Naive thymus-derived CD4-positive, alpha-beta T cell (primary cell): ENCODE measurements around the gene FARP1. TPM values are rescaled to one million over a fixed set of nuclear protein-coding genes. Genes with fewer than 3 reads are reported as not detected.
A peak's percentile ranks its signal among the peaks of the same experiment; 100 is the strongest.

ENCODE experiments used
- ATAC-seq: fragments of 150-1000 bp; cut with Tn5 transposase; 2 replicates; pipeline ENCODE4 v1.10.0; 2021; ENCODE audit warnings: mild to moderate bottlenecking, moderate library complexity
- CTCF ChIA-PET: fragments of 350-600 bp; sonication (Branson Sonifier 250); formaldehyde crosslinking; loops from one replicate; lab custom pipeline; 2021; ENCODE audit warnings: antibody characterized with exemption; lab: Charles Lee
- POLR2A ChIA-PET: fragments of 350-600 bp; sonication (Branson Sonifier 250); formaldehyde crosslinking; loops from one replicate; lab custom pipeline; 2021; ENCODE audit warnings: antibody characterized with exemption, inconsistent platforms; lab: Charles Lee
- DNase-seq, 9 donors: peaks; one replicate each; pipeline versions ENCODE4 v3.0.0 to v3.0.0-alpha.2; 2020 to 2022; ENCODE audit warnings: mixed read lengths in 1 of 9
- H3K27ac ChIP-seq: one replicate; pipeline ENCODE4 v1.7.0; 2013; ENCODE audit warnings: mild to moderate bottlenecking, low read depth, low read length, moderate library complexity
- H3K27me3 ChIP-seq, 2 donors: one replicate each; pipeline ENCODE4 v1.7.0; 2013; ENCODE audit warnings: low read length in 2 of 2, mild to moderate bottlenecking in 2 of 2, moderate library complexity in 2 of 2; ENCODE audit not compliant: control insufficient read depth in 2 of 2, insufficient read depth in 2 of 2
- H3K36me3 ChIP-seq, 3 experiments: 1 replicate in 2 of 3; 2 replicates in 1 of 3; pipeline ENCODE4 v1.7.0; 2013; ENCODE audit warnings: low read length in 3 of 3, mild to moderate bottlenecking in 3 of 3, moderate library complexity in 1 of 3; ENCODE audit not compliant: insufficient read depth in 3 of 3, control insufficient read depth in 2 of 3
- H3K4me1 ChIP-seq, 2 donors: one replicate each; pipeline ENCODE4 v1.7.0; 2013; ENCODE audit warnings: low read length in 2 of 2, mild to moderate bottlenecking in 2 of 2, moderate library complexity in 1 of 2; ENCODE audit not compliant: control insufficient read depth in 2 of 2, insufficient read depth in 2 of 2
- H3K4me3 ChIP-seq: 2 replicates; pipeline ENCODE4 v1.7.0; 2013; ENCODE audit warnings: mild to moderate bottlenecking, low read length
- H3K9me3 ChIP-seq, 3 experiments: 1 replicate in 2 of 3; 2 replicates in 1 of 3; pipeline ENCODE4 v1.7.0; 2013; ENCODE audit warnings: low read length in 3 of 3; ENCODE audit not compliant: control insufficient read depth in 2 of 3
- H3K27ac Mint-ChIP-seq, 9 donors: one replicate each; pipeline ENCODE4 v1.8.0; 2020 to 2022; ENCODE audit warnings: mixed read lengths in 9 of 9, mild to moderate bottlenecking in 8 of 9, moderate library complexity in 5 of 9, inconsistent platforms in 2 of 9
- H3K27me3 Mint-ChIP-seq, 5 donors: one replicate each; pipeline ENCODE4 v1.8.0; 2021 to 2022; ENCODE audit warnings: mixed read lengths in 5 of 5, mild to moderate bottlenecking in 1 of 5
- H3K36me3 Mint-ChIP-seq, 5 donors: one replicate each; pipeline ENCODE4 v1.8.0; 2020 to 2022; ENCODE audit warnings: mixed read lengths in 5 of 5, mild to moderate bottlenecking in 3 of 5, inconsistent platforms in 1 of 5
- H3K4me1 Mint-ChIP-seq, 7 donors: one replicate each; pipeline ENCODE4 v1.8.0; 2020 to 2022; ENCODE audit warnings: mixed read lengths in 7 of 7, mild to moderate bottlenecking in 3 of 7, inconsistent platforms in 1 of 7
- H3K4me3 Mint-ChIP-seq, 10 donors: one replicate each; pipeline ENCODE4 v1.8.0; 2020 to 2022; ENCODE audit warnings: mild to moderate bottlenecking in 10 of 10, mixed read lengths in 10 of 10, moderate library complexity in 6 of 10, inconsistent platforms in 2 of 10
- H3K9me3 Mint-ChIP-seq, 11 donors: one replicate each; pipeline ENCODE4 v1.8.0; 2020 to 2022; ENCODE audit warnings: mixed read lengths in 11 of 11, mild to moderate bottlenecking in 4 of 11, inconsistent platforms in 1 of 11, moderate library complexity in 1 of 11
- intact Hi-C, 2 donors: fragments of 100-400 bp; cut with micrococcal nuclease; formaldehyde crosslinking; loops; one replicate each; pipeline ENCODE4 v1.15.1; 2023
- polyA plus RNA-seq, 2 donors: library from polyadenylated mRNA; unstranded; fragments of 300-500 nt; fragmentation: Illumina TruSeq; gene quantifications; one replicate each; pipeline ENCODE4 v1.2.3, GENCODE V29; 2021
- total RNA-seq, 6 experiments: library from RNA in 5 of 6; stranded (reverse) in 5 of 6; gene quantifications; 1 replicate in 5 of 6; 2 replicates in 1 of 6; pipeline ENCODE4 v1.2.3 and lab custom pipeline; 2021 to 2026

Gene FARP1
- total and polyA plus RNA-seq, 7 experiments from 2014 or later = 0.19 to 1.1 (median 0.60) TPM

DNA sequence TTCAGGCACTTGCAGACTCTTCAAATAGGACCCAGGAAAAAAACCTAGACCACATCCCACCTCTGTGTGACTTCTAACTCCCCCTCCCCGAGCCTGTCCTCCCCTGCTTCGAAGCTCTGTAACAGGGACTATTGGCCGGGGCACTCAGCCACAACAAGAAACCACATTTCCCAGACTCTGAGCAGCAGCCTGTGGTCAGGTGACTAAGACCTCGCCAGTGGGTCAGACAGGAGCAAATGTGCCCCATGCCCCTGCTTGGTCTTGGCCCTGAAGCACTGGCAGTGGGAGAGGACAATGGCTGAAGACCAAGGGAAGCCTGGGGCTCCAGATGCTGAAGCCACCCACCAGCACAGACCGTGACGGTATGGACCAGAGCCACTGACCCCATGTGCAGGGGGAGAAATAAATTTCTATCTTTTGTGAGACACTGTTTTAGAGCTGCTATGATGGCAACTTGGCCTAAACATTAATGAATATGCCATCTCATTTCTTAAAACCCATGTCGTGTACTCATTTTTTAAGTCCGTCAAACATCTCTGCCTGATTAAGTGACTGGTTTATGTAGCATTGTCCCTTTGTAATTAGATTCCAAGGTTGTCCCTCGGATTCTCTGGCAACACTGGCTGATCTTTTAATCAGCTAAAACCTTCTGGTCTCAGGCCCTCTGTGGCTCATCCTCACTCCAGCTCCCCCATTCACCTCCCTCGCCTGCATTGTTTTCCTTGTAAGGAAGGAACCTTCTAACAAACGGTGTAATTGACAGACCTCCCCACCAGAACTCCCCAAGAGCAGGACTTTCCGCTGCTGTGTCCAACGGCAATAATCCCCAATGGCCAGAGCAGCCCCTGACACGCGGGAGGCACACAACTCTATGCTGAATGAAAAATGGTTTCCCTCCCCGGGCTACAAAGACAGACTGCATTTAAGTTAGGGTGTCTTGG lies 335.6 kb downstream of the FARP1 start:
- Mint-ChIP-seq H3K4me3 (peak overlapping the region in 9 of 10 donors; percentile 41 to 76 (median 52)), H3K9me3 (no peaks in the 10 kb centered on the region), H3K36me3 (peaks cover under 1 to 28% (median 23%) of the 10 kb centered on the region in 5 donors), H3K27me3 (no peaks in the 10 kb centered on the region), H3K27ac (peak overlapping the region; percentile 58 to 94 (median 84)), H3K4me1 (peaks cover 49 to 73% (median 59%) of the 10 kb centered on the region in 7 donors)
- Histone ChIP-seq H3K27ac (no peak overlapping the region), H3K36me3 (peaks cover 0 to 29% (median 6%) of the 10 kb centered on the region in 3 experiments), H3K9me3 (no peaks in the 10 kb centered on the region), H3K27me3 (no peaks in the 10 kb centered on the region), H3K4me1 (peaks cover 36 to 44% of the 10 kb centered on the region in 2 donors), H3K4me3 (no peak overlapping the region)
- POLR2A ChIA-PET = interaction anchor here (0.6 kb wide), 1 partner anchor 33 kb away, joined by 3 read pairs; no protein-coding TSS in a partner anchor
- intact Hi-C loops = loop anchor here in 1 of 2 donors (10.0 kb wide), 1 partner anchor 504 kb away; no protein-coding TSS in a partner anchor
- CTCF ChIA-PET = interaction anchor here (1.5 kb wide), 1 partner anchor 12 kb away, joined by 5 read pairs; no protein-coding TSS in a partner anchor
- DNase-seq (peak in 1 of 9 donors; percentile 34), ATAC-seq (no peak)

- no peak overlapping the region for H3K27ac ChIP-seq
- Mint-ChIP-seq H3K4me1 (peaks cover 57 to 81% (median 65%) of the 10 kb centered on the region in 7 donors), H3K27me3 (no peaks in the 10 kb centered on the region), H3K36me3 (peaks cover 0 to 22% (median 14%) of the 10 kb centered on the region in 5 donors), H3K9me3 (peaks cover 0 to 1% (median 0%) of the 10 kb centered on the region in 11 donors), H3K27ac (peak overlapping the region in 5 of 9 donors; percentile 32 to 84 (median 82)), H3K4me3 (peak overlapping the region in 1 of 10 donors; percentile 76)
- no peaks in the 10 kb centered on the region for H3K9me3 ChIP-seq
- H3K27me3 ChIP-seq = no peaks in the 10 kb centered on the region
- peaks cover 0 to 18% (median 2%) of the 10 kb centered on the region in 3 experiments for H3K36me3 ChIP-seq
- ATAC-seq (no peak), DNase-seq (no peak)
- no peak overlapping the region for H3K4me3 ChIP-seq
- POLR2A ChIA-PET = interaction anchor here (0.6 kb wide), 1 partner anchor 34 kb away, joined by 3 read pairs; no protein-coding TSS in a partner anchor
- peaks cover 41 to 48% of the 10 kb centered on the region in 2 donors for H3K4me1 ChIP-seq
- intact Hi-C loops = loop anchor here in 1 of 2 donors (10.0 kb wide), 1 partner anchor 505 kb away; no protein-coding TSS in a partner anchor
- CTCF ChIA-PET = interaction anchor here (1.5 kb wide), 1 partner anchor 11 kb away, joined by 5 read pairs; no protein-coding TSS in a partner anchor
Measured at GRCh38 chr13:98479496-98480003, 336.7 kb downstream of the FARP1 start.

- ChIA-PET CTCF (no interaction called here), POLR2A (interaction anchor here (0.6 kb wide), 1 partner anchor 487 kb away, joined by 3 read pairs; no protein-coding TSS in a partner anchor)
- no peak overlapping the region for H3K4me3 ChIP-seq
- H3K9me3 Mint-ChIP-seq = peaks cover 0 to 1% (median 0%) of the 10 kb centered on the region in 11 donors
- peaks cover 0 to 17% (median 10%) of the 10 kb centered on the region in 5 donors for H3K36me3 Mint-ChIP-seq
- peaks cover 0 to 13% (median 0%) of the 10 kb centered on the region in 3 experiments for H3K36me3 ChIP-seq
- intact Hi-C loops = no loop called here
- no peaks in the 10 kb centered on the region for H3K27me3 ChIP-seq
- peaks cover 68 to 91% (median 77%) of the 10 kb centered on the region in 7 donors for H3K4me1 Mint-ChIP-seq
- ATAC-seq (no peak), DNase-seq (peak in 1 of 9 donors; percentile 33)
- peak overlapping the region in 2 of 10 donors; percentile 5 to 30 for H3K4me3 Mint-ChIP-seq
- peak overlapping the region in 8 of 9 donors; percentile 22 to 79 (median 66) for H3K27ac Mint-ChIP-seq
- H3K9me3 ChIP-seq = no peaks in the 10 kb centered on the region
- no peak overlapping the region for H3K27ac ChIP-seq
- H3K27me3 Mint-ChIP-seq = no peaks in the 10 kb centered on the region
- peaks cover 40 to 54% of the 10 kb centered on the region in 2 donors for H3K4me1 ChIP-seq
Measured at GRCh38 chr13:98480915-98481877, 338.3 kb downstream of the FARP1 start.

DNA sequence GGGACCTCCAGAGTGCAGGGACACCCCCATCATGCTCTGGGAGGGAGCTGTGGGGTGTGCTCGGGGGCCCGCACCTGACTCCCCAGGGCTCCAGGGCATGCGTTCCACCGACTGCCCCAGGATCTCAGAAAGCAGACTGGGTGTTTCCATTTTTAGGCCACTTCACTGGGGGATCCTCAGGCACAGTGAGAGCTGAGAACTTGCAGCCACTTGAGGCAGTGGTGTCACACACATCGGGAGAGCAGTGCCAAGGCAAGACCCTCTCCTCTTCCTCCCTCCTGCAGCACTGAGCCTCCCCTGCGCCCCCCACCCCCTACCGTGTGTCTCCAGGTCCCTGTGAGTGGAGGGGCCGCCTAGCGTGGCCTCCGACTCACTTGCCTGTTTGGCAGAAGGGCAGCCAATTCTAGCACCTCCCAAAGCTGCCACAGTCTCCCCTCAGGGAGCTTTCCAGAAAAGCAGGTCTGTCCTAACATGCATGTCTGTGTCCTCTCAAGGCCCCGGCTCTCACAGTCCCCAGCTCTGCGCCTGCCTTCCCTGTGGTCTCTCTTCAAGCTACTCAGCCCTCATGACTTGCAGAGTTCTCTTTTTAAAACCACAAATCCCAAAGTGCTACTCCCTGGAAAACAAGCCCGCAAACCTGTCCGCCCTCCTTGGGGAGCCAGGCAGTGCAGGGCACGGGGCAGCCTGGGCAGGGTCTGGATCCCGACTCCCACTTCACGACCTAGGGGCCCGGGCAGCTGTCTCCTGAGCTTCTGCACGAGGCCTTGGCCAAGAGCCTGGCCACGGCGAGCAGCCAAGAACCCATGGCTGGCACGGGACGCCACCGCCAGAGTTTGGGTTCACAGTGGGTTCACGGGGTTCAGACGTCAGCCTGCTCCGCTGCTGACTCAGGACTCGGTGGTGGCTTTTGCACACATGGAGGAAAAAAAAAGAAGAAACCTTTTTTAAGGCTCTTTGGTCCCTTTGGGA lies 339.9 kb downstream of the FARP1 start:
- H3K27me3 Mint-ChIP-seq = no peaks in the 10 kb centered on the region
- H3K9me3 Mint-ChIP-seq = peaks cover 0 to 1% (median 0%) of the 10 kb centered on the region in 11 donors
- Histone ChIP-seq H3K4me1 (peaks cover 30 to 41% of the 10 kb centered on the region in 2 donors), H3K36me3 (peaks cover 0 to 13% (median 0%) of the 10 kb centered on the region in 3 experiments), H3K4me3 (no peak overlapping the region), H3K27ac (no peak overlapping the region), H3K9me3 (no peaks in the 10 kb centered on the region), H3K27me3 (no peaks in the 10 kb centered on the region)
- peak overlapping the region in 4 of 9 donors; percentile 14 to 87 (median 60) for H3K27ac Mint-ChIP-seq
- ChIA-PET POLR2A (no interaction called here), CTCF (interaction anchor here (0.5 to 1.5 kb wide), 5 partner anchors 13 to 247 kb away, joined by 3 to 8 read pairs (median 3); no protein-coding TSS in a partner anchor)
- ATAC-seq (no peak), DNase-seq (no peak)
- intact Hi-C loops = no loop called here
- H3K4me3 Mint-ChIP-seq = no peak overlapping the region
- peaks cover 68 to 90% (median 75%) of the 10 kb centered on the region in 7 donors for H3K4me1 Mint-ChIP-seq
- peaks cover 0 to 19% (median 10%) of the 10 kb centered on the region in 5 donors for H3K36me3 Mint-ChIP-seq
